K562 (cell line): ENCODE results near the gene NR4A2. TPM values are rescaled to one million over a fixed set of nuclear protein-coding genes. Genes with fewer than 3 reads are reported as not detected.

Experiments
- FOXM1 ChIP-seq, 2 experiments: fragments of 450-650 bp in 1 of 2; sonication (generic) in 1 of 2; formaldehyde crosslinking in 1 of 2; IDR thresholded peaks; 2 replicates each; pipeline versions ENCODE4 v1.6.1 to v1.9.0; 2017 to 2022; ENCODE audit warnings: low read depth in 2 of 2, mild to moderate bottlenecking in 2 of 2, missing genetic modification reagents in 1 of 2, moderate library complexity in 1 of 2
- IFI16 ChIP-seq: fragments of 250-450 bp; sonication (Bioruptor Pico); IDR thresholded peaks from 2 replicates; pipeline ENCODE4 v2.1.2; 2022; ENCODE audit warnings: mild to moderate bottlenecking, inconsistent platforms
- NFE2 ChIP-seq: IDR thresholded peaks from 2 replicates; pipeline ENCODE4 v1.6.1; 2014; ENCODE audit warnings: antibody characterized with exemption, low read depth
- NR2C1 ChIP-seq, 2 experiments: fragments of 450-650 bp; IDR thresholded peaks; 2 replicates each; pipeline ENCODE4 v1.6.1; 2017; ENCODE audit warnings: mild to moderate bottlenecking in 2 of 2, antibody characterized with exemption in 1 of 2, inconsistent platforms in 1 of 2, missing compliant biosample characterization in 1 of 2, missing genetic modification characterization in 1 of 2
- PURB ChIP-seq: sonication (generic); formaldehyde crosslinking; IDR thresholded peaks from 2 replicates; pipeline ENCODE4 v1.9.0; 2021; ENCODE audit warnings: low read depth, mild to moderate bottlenecking, missing genetic modification reagents
- ZNF23 ChIP-seq: fragments of 250-450 bp; sonication (Bioruptor Pico); IDR thresholded peaks from 2 replicates; pipeline ENCODE4 v1.4.0; 2020; ENCODE audit warnings: mild to moderate bottlenecking
- ZNF274 ChIP-seq: IDR thresholded peaks from 2 replicates; pipeline ENCODE4 v1.6.1; 2011; ENCODE audit warnings: low read depth, mild to moderate bottlenecking, low read length, moderate library complexity, borderline replicate concordance
- ZNF431 ChIP-seq: sonication (generic); formaldehyde crosslinking; IDR thresholded peaks from 2 replicates; pipeline ENCODE4 v1.8.0; 2022; ENCODE audit warnings: mild to moderate bottlenecking, missing genetic modification reagents
- ZNF436 ChIP-seq: fragments of 250-450, 450-650 bp; sonication (Bioruptor Pico); formaldehyde crosslinking; IDR thresholded peaks from 2 replicates; pipeline ENCODE4 v1.7.0; 2020; ENCODE audit warnings: mild to moderate bottlenecking
- polyA plus RNA-seq, 8 experiments: library from polyadenylated mRNA; depleted of rRNA in 4 of 8; stranded (reverse) in 5 of 8; unstranded in 3 of 8; fragments of >200 nt; fragmentation: Nextera tagmentation in 2 of 8; fragmentation: Illumina TruSeq in 1 of 8; extraction: Ambion mirVana in 2 of 8; extraction: Trizol in 1 of 8; gene quantifications; 2 replicates each; pipeline versions ENCODE4 v1.2.1 to v1.2.3, GENCODE V29; 2011 to 2014; ENCODE audit warnings: inconsistent platforms in 1 of 8, missing spikeins in 1 of 8
- total RNA-seq, 7 experiments: library from RNA; depleted of rRNA in 6 of 7; stranded (reverse); fragments of >200 nt in 6 of 7; fragmentation: Illumina TruSeq in 2 of 7; extraction: Trizol in 2 of 7; gene quantifications; 2 replicates each; pipeline versions ENCODE4 v1.2.1 to v1.2.3, GENCODE V29; 2011 to 2021; ENCODE audit warnings: low replicate concordance in 1 of 7
- TF ChIP-seq, protein P1 (sequence below): fragments of 200-600 bp; sonication (generic); IDR thresholded peaks from one replicate; pipeline ENCODE4 v1.6.1; 2012; ENCODE audit warnings: mild to moderate bottlenecking, low read depth, low read length, inconsistent platforms
- TF ChIP-seq, protein P2 (sequence below): fragments of 250-450 bp; sonication (Bioruptor Pico); IDR thresholded peaks from 2 replicates; pipeline ENCODE4 v1.4.0; 2020; ENCODE audit warnings: mild to moderate bottlenecking, moderate library complexity

The NR4A2 gene
- total and polyA plus RNA-seq, 9 of the 15 experiments (the other 6 are each of a cell fraction or from before 2014, with no cell fraction given), result 0.94 to 5.1 (median 1.3) TPM

DNA sequence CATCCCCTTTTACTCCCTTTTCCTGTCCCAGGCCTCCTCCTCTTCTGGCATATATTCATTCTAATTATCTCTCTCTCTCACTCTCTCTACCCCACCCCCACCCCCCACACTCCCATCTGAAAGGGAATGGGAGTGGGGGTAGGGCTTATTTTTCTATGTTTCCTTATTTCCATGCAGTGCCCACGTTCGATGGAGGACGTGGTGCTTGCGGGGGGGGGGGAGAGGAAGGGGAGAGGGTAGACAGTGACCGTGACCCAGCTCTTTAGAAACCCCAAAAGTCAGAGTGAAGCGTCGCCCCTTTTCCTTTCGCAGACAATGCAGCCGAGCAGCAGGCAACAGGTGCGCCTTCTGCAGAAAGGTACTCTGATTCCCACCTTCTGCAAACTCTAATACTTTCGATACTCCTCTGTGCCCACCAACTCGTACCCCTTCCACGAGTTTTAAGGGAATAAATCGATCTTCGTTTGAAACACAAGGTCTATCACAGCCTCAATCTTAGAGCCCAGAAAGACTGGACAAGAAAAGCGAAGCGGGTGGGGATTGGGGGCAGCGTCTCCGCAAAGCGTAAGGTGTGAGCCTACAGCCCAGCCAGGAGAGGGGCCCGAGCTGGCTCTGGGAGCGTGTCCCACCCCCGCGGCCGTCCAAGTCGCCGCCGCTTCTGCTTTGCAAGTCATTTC is 891 bp upstream of the NR4A2 start (continued):
- TF ChIP-seq, protein P1, sequence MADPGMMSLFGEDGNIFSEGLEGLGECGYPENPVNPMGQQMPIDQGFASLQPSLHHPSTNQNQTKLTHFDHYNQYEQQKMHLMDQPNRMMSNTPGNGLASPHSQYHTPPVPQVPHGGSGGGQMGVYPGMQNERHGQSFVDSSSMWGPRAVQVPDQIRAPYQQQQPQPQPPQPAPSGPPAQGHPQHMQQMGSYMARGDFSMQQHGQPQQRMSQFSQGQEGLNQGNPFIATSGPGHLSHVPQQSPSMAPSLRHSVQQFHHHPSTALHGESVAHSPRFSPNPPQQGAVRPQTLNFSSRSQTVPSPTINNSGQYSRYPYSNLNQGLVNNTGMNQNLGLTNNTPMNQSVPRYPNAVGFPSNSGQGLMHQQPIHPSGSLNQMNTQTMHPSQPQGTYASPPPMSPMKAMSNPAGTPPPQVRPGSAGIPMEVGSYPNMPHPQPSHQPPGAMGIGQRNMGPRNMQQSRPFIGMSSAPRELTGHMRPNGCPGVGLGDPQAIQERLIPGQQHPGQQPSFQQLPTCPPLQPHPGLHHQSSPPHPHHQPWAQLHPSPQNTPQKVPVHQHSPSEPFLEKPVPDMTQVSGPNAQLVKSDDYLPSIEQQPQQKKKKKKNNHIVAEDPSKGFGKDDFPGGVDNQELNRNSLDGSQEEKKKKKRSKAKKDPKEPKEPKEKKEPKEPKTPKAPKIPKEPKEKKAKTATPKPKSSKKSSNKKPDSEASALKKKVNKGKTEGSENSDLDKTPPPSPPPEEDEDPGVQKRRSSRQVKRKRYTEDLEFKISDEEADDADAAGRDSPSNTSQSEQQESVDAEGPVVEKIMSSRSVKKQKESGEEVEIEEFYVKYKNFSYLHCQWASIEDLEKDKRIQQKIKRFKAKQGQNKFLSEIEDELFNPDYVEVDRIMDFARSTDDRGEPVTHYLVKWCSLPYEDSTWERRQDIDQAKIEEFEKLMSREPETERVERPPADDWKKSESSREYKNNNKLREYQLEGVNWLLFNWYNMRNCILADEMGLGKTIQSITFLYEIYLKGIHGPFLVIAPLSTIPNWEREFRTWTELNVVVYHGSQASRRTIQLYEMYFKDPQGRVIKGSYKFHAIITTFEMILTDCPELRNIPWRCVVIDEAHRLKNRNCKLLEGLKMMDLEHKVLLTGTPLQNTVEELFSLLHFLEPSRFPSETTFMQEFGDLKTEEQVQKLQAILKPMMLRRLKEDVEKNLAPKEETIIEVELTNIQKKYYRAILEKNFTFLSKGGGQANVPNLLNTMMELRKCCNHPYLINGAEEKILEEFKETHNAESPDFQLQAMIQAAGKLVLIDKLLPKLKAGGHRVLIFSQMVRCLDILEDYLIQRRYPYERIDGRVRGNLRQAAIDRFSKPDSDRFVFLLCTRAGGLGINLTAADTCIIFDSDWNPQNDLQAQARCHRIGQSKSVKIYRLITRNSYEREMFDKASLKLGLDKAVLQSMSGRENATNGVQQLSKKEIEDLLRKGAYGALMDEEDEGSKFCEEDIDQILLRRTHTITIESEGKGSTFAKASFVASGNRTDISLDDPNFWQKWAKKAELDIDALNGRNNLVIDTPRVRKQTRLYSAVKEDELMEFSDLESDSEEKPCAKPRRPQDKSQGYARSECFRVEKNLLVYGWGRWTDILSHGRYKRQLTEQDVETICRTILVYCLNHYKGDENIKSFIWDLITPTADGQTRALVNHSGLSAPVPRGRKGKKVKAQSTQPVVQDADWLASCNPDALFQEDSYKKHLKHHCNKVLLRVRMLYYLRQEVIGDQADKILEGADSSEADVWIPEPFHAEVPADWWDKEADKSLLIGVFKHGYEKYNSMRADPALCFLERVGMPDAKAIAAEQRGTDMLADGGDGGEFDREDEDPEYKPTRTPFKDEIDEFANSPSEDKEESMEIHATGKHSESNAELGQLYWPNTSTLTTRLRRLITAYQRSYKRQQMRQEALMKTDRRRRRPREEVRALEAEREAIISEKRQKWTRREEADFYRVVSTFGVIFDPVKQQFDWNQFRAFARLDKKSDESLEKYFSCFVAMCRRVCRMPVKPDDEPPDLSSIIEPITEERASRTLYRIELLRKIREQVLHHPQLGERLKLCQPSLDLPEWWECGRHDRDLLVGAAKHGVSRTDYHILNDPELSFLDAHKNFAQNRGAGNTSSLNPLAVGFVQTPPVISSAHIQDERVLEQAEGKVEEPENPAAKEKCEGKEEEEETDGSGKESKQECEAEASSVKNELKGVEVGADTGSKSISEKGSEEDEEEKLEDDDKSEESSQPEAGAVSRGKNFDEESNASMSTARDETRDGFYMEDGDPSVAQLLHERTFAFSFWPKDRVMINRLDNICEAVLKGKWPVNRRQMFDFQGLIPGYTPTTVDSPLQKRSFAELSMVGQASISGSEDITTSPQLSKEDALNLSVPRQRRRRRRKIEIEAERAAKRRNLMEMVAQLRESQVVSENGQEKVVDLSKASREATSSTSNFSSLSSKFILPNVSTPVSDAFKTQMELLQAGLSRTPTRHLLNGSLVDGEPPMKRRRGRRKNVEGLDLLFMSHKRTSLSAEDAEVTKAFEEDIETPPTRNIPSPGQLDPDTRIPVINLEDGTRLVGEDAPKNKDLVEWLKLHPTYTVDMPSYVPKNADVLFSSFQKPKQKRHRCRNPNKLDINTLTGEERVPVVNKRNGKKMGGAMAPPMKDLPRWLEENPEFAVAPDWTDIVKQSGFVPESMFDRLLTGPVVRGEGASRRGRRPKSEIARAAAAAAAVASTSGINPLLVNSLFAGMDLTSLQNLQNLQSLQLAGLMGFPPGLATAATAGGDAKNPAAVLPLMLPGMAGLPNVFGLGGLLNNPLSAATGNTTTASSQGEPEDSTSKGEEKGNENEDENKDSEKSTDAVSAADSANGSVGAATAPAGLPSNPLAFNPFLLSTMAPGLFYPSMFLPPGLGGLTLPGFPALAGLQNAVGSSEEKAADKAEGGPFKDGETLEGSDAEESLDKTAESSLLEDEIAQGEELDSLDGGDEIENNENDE, result no peak
- TF ChIP-seq, protein P2, sequence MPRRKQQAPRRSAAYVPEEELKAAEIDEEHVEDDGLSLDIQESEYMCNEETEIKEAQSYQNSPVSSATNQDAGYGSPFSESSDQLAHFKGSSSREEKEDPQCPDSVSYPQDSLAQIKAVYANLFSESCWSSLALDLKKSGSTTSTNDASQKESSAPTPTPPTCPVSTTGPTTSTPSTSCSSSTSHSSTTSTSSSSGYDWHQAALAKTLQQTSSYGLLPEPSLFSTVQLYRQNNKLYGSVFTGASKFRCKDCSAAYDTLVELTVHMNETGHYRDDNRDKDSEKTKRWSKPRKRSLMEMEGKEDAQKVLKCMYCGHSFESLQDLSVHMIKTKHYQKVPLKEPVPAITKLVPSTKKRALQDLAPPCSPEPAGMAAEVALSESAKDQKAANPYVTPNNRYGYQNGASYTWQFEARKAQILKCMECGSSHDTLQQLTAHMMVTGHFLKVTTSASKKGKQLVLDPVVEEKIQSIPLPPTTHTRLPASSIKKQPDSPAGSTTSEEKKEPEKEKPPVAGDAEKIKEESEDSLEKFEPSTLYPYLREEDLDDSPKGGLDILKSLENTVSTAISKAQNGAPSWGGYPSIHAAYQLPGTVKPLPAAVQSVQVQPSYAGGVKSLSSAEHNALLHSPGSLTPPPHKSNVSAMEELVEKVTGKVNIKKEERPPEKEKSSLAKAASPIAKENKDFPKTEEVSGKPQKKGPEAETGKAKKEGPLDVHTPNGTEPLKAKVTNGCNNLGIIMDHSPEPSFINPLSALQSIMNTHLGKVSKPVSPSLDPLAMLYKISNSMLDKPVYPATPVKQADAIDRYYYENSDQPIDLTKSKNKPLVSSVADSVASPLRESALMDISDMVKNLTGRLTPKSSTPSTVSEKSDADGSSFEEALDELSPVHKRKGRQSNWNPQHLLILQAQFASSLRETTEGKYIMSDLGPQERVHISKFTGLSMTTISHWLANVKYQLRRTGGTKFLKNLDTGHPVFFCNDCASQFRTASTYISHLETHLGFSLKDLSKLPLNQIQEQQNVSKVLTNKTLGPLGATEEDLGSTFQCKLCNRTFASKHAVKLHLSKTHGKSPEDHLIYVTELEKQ (CRISPR knock-in tag), result no peak
- TF ChIP-seq PURB (CRISPR knock-in tag), result no peak
- TF ChIP-seq FOXM1 (IDR thresholded peaks at IDR 0.05; ENCODE audit: low read depth), result no peak
- 0 out of 2 replicates have a peak, but pooled peaks have one; percentile 55 for TF ChIP-seq FOXM1 (CRISPR knock-in tag; IDR thresholded peaks at IDR 0.05; ENCODE audit: low read depth)
- no peak for TF ChIP-seq ZNF274
- no peak for TF ChIP-seq ZNF23 (CRISPR knock-in tag)
- peak; percentile 80 for TF ChIP-seq NFE2
- no peak for TF ChIP-seq IFI16 (CRISPR knock-in tag)
- no peak for TF ChIP-seq NR2C1 (IDR thresholded peaks at IDR 0.05)
- no peak for TF ChIP-seq NR2C1 (tag; IDR thresholded peaks at IDR 0.05)
- TF ChIP-seq ZNF436 (CRISPR knock-in tag), result no peak
- TF ChIP-seq ZNF431, result no peak
